ENCODE data around the gene ST13. TPM values are rescaled to one million over a fixed set of nuclear protein-coding genes. Genes with fewer than 3 reads are reported as not detected.

The ST13 gene
- total RNA-seq, 2 experiments from 2014 or later, result 164 to 170 TPM

GRCh38 chr22:40808018-40808841 lies 48.2 kb downstream of the ST13 start:
- Mint-ChIP-seq H3K9me3 (no peaks in the 10 kb centered on the region), H3K4me1 (ENCODE audit: low read depth) (peaks cover 16% of the 10 kb centered on the region), H3K4me3 (no peak overlapping the region), H3K27me3 (no peaks in the 10 kb centered on the region), H3K27ac (no peak overlapping the region), H3K36me3 (ENCODE audit: low read depth) (peaks cover 5% of the 10 kb centered on the region)
- Histone ChIP-seq H3K27ac (ENCODE audit: low read depth in 1 of 2, low read length in 2 of 2) (no peak overlapping the region), H3K36me3 (ENCODE audit: insufficient read depth, low read length) (no peaks in the 10 kb centered on the region), H3K9me3 (ENCODE audit: control insufficient read depth in 1 of 2, insufficient read depth in 1 of 2, low read length in 2 of 2) (no peaks in the 10 kb centered on the region), H3K27me3 (ENCODE audit: control insufficient read depth in 1 of 2, insufficient read depth in 2 of 2, low read length in 2 of 2) (no peaks in the 10 kb centered on the region), H3K4me3 (ENCODE audit: low read length) (no peak overlapping the region), H3K4me1 (ENCODE audit: insufficient read depth, low read length) (no peaks in the 10 kb centered on the region)
- ATAC-seq (ENCODE audit: poor library complexity) (no peak), DNase-seq (no peak)
- no peak for TF ChIP-seq CTCF (IDR thresholded peaks at IDR 0.05)
- CTCF ChIA-PET, result no interaction called here
- intact Hi-C loops (cut with DNase I, micrococcal nuclease), result no loop called here
- POLR2A ChIA-PET, result no interaction called here

GRCh38 chr22:40806711-40807110 lies 49.7 kb downstream of the ST13 start:
- Histone ChIP-seq H3K27ac (ENCODE audit: low read depth in 1 of 2, low read length in 2 of 2) (no peak overlapping the region), H3K27me3 (ENCODE audit: control insufficient read depth in 1 of 2, insufficient read depth in 2 of 2, low read length in 2 of 2) (no peaks in the 10 kb centered on the region), H3K4me1 (ENCODE audit: insufficient read depth, low read length) (no peaks in the 10 kb centered on the region), H3K36me3 (ENCODE audit: insufficient read depth, low read length) (no peaks in the 10 kb centered on the region), H3K4me3 (ENCODE audit: low read length) (no peak overlapping the region), H3K9me3 (ENCODE audit: control insufficient read depth in 1 of 2, insufficient read depth in 1 of 2, low read length in 2 of 2) (no peaks in the 10 kb centered on the region)
- Mint-ChIP-seq H3K9me3 (no peaks in the 10 kb centered on the region), H3K4me3 (no peak overlapping the region), H3K36me3 (ENCODE audit: low read depth) (peaks cover 5% of the 10 kb centered on the region), H3K27me3 (no peaks in the 10 kb centered on the region), H3K27ac (no peak overlapping the region), H3K4me1 (ENCODE audit: low read depth) (peaks cover 12% of the 10 kb centered on the region)
- CTCF ChIA-PET, result interaction anchor here (1.0 kb wide), 1 partner anchor 12 kb away, joined by 3 read pairs; no protein-coding TSS in a partner anchor
- TF ChIP-seq CTCF (IDR thresholded peaks at IDR 0.05), result no peak
- intact Hi-C loops (cut with DNase I, micrococcal nuclease), result no loop called here
- POLR2A ChIA-PET, result interaction anchor here (1.0 kb wide), 1 partner anchor 82 kb away, joined by 4 read pairs; no protein-coding TSS in a partner anchor
- DNase-seq (no peak), ATAC-seq (ENCODE audit: poor library complexity) (no peak)

DNA sequence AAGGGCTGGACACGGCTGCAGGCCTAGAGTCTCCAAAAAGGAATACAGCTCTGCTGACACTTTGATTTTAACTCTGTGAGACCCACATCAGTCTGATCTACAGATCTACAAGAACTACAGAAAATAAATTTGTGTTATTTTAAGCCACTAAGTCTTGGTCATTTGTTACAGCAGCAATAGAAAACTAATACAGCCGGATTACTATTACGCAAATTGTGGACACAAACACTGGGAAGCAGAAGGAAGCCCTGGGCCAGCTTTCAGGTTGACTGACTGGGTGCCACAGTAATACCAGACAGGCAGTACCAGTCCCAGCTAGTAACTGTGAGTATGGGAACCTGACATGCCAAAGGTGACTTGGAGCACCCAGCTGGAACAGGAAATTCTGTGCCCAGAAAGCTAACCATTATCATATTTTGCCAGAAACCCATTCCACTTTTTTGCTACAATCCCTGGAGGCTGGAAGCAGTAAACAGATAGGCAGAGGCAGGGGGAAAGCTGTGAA lies 50.7 kb downstream of the ST13 start:
- no peak for TF ChIP-seq CTCF (IDR thresholded peaks at IDR 0.05)

More for the DNA sequence above, 50.7 kb downstream of the ST13 start:
- CTCF ChIA-PET, result interaction anchor here (1.0 to 1.5 kb wide), 2 partner anchors 12 to 123 kb away, joined by 3 read pairs; no protein-coding TSS in a partner anchor
- no peak for ATAC-seq (ENCODE audit: poor library complexity)
- no peak overlapping the region for H3K4me3 Mint-ChIP-seq
- intact Hi-C loops (cut with DNase I, micrococcal nuclease), result no loop called here
- H3K27ac Mint-ChIP-seq, result no peak overlapping the region
- no peaks in the 10 kb centered on the region for H3K9me3 Mint-ChIP-seq
- Histone ChIP-seq H3K27ac (ENCODE audit: low read depth in 1 of 2, low read length in 2 of 2) (no peak overlapping the region), H3K9me3 (ENCODE audit: control insufficient read depth in 1 of 2, insufficient read depth in 1 of 2, low read length in 2 of 2) (no peaks in the 10 kb centered on the region), H3K4me1 (ENCODE audit: insufficient read depth, low read length) (no peaks in the 10 kb centered on the region), H3K4me3 (ENCODE audit: low read length) (no peak overlapping the region), H3K27me3 (ENCODE audit: control insufficient read depth in 1 of 2, insufficient read depth in 2 of 2, low read length in 2 of 2) (no peaks in the 10 kb centered on the region), H3K36me3 (ENCODE audit: insufficient read depth, low read length) (no peaks in the 10 kb centered on the region)
- H3K4me1 Mint-ChIP-seq (ENCODE audit: low read depth), result peaks cover 12% of the 10 kb centered on the region
- peaks cover 5% of the 10 kb centered on the region for H3K36me3 Mint-ChIP-seq (ENCODE audit: low read depth)
- POLR2A ChIA-PET, result interaction anchor here (1.0 kb wide), 1 partner anchor 83 kb away, joined by 4 read pairs; no protein-coding TSS in a partner anchor
- no peak for DNase-seq
- H3K27me3 Mint-ChIP-seq, result no peaks in the 10 kb centered on the region

Data from CD4-positive, alpha-beta T cell (primary cell).